ENCODE data around the gene EIF2AK3.
A peak's percentile ranks its signal among the peaks of the same experiment; 100 is the strongest.

The EIF2AK3 gene

GRCh38 chr2:88540346-88540745 lies 86.9 kb downstream of the EIF2AK3 start:
- peak; percentile 31 for DNase-seq (ENCODE audit: low spot score)

DNA sequence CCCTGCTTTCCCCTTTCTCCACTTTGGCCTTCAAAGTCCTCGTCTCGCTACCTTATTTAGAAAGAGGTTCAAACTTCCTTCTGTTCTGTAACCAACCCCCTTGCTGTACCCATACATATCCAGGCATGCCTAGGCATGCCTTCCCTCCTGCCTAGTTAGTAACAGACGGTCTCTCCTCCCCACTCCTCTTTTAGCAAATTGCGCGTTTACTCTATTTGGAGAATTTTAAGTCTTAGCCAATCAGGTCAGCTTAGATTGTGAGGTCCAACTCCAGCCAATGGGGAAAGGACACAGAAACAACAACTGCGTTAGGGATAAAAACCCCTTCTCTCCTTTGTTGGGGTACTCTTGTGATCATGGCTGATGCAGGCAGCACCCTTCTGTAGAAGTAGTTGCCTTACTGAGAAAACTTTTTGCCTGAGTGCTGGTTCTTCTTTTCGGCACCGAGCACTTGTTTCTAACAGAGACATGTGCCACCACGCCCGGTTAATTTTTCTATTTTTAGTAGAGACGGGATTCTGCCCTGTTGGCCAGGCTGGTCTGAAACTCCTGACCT lies 88.8 kb downstream of the EIF2AK3 start:
- DNase-seq (ENCODE audit: low spot score) = no peak

DNA sequence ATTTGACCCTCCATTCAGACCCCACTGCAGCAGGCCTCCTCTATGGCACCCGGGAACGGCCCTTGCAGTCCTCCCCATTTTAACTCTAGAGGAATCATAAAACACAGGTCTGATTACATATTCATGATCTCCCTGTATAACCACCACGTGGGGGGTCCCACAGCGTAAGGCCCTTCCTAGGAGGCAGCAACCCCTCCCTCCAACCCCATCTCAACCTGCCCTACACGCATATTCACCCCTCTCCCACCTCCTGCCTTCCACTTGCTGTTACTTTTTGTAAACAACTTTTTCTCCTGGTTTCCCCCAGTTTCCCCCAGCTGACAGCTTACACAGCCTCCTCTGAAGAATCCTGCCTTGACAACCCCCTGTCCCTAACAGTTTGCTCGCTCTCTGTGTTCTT lies 89.6 kb downstream of the EIF2AK3 start:
- no peak for DNase-seq (ENCODE audit: low spot score)

GRCh38 chr2:88530081-88530480 lies 97.2 kb downstream of the EIF2AK3 start:
- no peak for DNase-seq (ENCODE audit: low spot score)

DNA sequence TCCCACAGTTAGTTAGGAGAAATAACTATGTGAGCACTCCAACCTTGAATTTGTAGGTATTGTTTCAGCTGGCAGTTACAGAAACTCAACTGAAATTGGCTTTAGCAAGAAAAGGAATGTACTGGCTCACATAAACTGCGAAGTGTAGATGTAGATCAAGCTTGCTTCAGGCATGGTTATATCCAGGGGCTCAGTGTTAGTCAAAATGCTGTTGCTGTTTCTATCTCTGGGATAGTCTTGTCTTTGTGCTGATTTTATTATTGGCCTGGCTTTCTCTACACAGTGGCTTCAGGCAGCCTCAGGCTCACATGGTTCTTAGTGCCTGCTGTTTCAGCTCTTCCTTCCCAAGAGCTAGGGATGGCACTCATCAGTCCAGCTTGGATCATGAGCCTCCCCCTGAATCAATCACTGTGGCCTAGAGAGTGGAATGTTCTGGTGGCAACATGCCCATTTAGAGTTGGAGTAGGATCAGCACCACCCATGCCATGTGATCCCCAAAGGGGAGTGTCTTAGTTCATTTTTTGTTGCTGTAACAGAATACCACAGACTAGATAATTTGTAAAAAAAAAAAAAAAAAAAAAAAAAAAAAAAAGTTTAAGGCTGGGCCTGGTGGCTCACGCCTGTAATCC lies 105.7 kb downstream of the EIF2AK3 start:
- no peak for DNase-seq (ENCODE audit: low spot score)

DNA sequence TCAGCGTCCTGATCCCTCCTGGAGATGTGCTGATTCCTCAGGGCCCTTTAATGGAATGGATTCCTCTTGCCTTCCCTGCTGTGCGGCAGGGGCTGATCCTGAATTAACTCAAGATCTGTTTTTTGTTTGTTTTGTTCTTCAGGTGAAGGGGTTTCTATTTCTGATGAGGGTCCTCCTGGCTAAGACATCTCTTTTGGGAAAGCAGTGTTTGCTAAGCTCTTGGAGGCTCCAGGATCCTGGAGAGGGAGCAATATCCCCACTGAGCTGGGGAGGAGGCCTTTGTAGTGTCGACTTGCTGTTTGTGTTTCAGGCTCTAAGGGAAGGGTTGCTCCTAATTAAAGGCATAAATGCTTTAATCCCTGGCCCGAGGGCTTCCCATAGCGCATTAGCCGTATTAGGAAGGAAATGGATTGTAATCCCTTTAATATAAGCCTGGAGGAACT lies 109.5 kb downstream of the EIF2AK3 start:
- DNase-seq (ENCODE audit: low spot score) = no peak

Data from hepatic stellate cell (primary cell).